NCI-H1105 treated with DMSO at 0.1 percent for 48 hours (cell line): Measurements from ENCODE around the gene PLA2G6.
"Not testable (repeated sequence)": the region's sequence is repeated elsewhere in the genome, so short reads cannot be mapped to it uniquely, and the experiment has no call there.

Source experiments
- DNase-seq: peaks from one replicate; lab custom pipeline; 2025; lab: John Stamatoyannopoulos, UW

The PLA2G6 gene

DNA sequence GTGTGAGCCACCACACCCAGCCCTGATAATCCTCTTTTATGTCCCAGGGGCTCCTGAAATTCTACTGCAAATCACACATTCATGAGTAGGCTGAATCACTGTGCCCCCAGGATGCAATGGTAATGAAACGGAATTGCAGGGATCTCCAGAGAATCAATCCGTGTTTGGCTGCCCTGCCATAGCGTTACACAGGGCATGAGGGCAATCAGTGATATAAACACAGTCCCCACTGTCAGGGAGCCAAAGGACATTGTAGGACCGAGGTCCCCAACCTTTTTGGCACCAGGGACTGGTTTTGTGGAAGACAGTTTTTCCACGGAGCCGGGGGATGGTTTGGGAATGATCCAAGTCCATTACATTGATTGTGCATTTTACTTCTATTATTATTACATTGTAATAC lies 9.0 kb upstream of the PLA2G6 start:
- DNase-seq = no peak

DNA sequence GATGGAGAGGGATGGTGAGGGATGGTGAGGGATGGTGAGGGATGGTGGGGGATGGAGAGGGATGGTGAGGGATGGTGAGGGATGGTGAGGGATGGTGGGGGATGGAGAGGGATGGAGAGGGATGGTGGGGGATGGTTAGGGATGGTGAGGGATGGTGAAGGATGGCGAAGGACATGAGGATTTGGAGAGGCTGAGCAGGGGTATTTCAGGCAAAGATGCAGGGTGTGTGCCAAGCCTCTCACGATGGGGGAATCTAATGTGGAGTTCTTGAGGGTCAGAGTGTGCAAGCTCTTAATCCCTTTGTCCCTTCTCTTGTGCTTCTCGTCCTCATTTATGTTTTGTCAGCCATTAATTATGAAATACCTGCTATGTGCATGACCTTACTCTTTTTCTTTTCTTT lies 7.5 kb upstream of the PLA2G6 start:
- DNase-seq = no peak

DNA sequence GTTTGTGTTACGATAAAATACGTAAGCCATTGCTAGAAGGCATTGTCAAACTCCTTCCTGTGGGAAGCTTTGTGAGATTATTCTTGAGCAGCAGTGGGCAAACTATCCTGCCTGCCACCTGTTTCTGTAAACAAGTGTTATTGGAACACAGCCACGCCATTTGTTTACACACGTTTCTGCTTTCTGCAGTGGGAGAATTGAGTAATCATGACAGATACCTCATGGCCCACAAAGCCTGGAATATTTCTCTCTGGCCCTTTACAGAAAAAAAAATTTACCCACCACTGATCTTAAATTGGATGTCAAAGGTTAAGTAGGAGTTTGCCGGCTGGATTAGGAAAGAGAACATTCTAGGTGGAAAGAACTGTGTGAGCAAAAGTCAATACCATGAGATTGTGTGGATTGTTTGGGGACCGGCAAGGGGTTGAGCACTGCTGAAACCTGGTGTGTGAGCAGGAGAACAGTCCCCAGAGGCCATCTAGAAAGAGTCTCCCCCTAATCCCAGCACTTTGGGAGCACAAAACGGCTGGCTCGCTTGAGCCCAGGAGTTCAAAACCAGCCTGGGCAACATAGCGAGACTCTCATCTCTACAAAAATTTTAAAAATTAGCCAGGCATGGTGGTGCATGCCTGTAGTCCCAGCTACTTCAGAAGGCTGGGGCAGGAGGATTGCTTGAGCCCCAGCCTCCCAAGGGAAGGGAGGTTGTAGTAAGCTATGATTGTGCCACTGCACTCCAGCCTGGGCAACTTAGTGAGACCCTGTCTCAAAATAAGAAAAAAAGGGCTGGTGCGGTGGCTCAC lies 6.0 kb upstream of the PLA2G6 start:
- peak; percentile 73 for DNase-seq

DNA sequence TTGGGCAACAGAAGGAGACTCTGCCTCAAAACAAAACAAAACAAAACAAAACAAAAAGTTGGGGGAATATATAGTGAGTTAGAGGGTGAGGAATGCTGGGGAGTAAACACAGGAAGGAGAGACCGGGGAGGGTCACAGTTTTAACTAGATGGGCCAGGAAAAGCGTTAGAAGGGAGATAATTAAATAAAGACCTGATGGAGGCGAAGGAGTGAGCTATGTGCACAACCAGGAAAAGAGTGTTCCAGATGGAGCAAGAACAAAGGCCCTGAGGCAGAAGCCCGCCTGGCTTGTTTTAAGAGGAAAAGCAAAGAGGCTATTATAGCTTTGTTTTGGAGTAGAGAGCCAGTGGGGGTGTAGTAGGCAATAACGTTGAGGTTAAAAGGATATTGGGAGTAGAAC lies 4.8 kb upstream of the PLA2G6 start:
- DNase-seq = no peak

DNA sequence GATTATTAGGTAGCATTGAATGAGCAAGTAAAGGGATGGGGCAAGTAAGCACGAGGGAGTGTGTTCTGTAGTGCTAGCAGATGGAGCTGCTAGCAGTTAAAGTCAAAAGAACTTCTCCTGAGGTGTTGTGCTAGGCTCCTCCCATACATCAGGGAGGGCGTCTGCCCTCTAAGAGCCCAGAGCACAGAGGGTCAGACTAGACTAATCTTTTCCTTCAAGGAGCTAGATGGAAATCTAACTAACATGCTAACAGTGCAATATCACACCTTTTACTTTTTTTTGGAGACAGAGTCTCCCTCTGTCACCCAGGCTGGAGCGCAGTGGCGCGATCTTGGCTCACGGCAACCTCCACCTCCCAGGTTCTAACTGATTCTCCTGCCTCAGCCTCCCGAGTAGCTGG lies 3.2 kb upstream of the PLA2G6 start:
- no peak for DNase-seq

DNA sequence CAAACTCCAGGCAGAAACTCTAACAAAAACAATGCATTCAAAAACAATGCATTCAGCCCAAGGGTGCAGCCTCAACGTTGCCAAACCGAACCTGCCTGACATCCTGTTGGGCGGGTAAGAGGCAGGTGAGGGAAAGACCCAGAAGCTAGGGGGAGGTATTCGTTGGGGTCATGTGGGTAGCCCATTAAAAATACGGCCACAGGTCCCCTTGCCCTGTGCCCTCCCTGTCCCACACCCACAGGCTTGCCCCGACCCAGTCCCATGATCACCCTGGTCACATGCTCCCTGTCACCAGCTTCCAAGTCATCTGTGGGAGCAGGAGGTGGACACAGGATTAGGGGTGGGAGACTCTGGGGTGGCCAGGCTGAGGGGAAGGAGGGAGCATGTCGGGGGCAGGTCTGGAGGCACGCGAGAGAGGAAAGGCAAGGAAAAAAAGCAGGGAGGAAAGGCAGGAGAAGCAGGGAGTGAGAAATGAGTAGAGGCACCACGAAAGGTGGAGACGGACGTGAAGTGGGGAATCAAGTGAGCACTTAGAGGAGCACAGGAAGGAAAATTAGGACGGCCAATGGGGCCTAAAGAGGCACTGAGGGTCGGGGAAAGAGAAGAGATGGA lies 683 bp downstream of the PLA2G6 start:
- DNase-seq = no peak

DNA sequence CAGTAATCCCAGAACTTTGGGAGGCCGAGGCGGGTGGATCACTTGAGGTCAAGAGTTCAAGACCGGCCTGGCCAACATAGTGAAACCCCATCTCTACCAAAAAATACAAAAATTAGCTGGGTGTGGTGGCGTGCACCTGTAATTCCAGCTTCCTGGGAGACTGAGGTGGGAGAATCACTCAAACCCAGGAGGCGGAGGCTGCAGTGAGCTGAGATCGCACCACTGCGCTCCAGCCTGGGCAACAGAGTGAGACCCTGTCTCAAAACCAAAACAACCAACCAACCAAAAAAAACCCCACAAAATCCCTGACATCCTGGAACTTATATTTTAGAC lies 3.1 kb downstream of the PLA2G6 start:
- not testable (repeated sequence) for DNase-seq

DNA sequence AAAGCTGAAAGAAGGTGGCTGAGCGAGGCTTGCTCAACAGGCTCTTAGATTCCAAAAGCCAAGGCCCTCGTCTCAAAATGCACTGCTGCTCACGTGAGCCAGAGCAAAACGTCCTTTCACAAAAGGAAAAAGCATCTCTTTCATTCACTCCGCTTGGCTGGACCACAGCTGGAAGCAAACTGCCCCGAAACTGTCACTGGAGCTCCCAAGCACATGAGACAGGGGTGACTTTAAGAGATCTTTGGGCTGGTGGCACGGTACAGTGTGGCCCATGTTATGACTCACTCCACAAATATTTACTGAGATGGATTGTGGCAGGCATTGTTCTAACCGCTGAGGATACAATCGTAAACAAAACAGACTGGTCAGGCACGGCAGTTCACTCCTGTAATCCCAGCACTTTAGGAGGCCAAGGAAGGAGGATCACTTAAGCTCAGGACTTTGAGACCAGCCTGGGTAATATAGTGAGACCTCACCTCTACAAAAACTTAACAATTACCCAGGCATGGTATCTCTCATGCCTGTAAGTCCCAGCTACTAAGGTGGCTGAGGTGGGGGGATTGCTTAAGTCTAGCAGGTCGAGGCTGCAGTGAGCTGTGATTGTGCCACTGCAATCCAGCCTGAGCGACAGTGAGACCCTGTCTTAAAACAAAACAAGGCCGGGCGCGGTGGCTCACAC lies 3.6 kb downstream of the PLA2G6 start:
- DNase-seq = no peak

DNA sequence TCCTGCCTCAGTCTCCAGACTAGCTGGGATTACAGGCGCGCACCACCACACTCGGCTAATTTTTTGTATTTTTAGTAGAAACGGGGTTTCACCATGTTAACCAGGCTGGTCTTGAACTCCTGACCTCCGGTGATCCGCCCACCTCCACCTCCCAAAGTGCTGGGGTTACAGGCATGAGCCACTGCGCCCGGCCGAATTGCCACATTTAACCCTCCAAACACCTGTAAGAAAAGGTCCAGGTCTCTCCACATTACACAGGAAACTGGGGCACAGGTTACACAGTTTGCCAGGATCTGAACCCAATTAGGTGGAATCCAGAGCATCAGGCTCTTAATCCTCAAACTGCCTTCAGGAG lies 4.1 kb downstream of the PLA2G6 start:
- DNase-seq = not testable (repeated sequence)

DNA sequence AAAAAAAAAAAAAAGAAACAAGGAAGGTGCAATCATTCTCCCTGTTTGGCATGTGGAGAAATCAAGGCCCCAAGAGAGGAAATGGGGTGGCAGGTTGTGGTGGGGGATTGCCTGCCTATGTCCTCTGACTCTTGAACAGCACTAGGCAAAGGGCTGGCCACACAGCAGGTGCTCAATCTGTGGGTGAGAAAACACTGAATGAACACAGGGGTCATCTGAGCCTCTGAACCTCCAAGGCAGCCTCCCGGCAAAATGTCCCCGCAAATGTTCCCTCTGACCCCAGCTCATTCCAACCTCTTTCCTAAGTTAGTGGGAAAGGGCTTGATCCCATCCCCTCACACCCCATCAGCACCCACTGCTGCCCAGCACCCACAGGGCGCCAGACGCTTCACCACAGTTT lies 4.6 kb downstream of the PLA2G6 start:
- no peak for DNase-seq

DNA sequence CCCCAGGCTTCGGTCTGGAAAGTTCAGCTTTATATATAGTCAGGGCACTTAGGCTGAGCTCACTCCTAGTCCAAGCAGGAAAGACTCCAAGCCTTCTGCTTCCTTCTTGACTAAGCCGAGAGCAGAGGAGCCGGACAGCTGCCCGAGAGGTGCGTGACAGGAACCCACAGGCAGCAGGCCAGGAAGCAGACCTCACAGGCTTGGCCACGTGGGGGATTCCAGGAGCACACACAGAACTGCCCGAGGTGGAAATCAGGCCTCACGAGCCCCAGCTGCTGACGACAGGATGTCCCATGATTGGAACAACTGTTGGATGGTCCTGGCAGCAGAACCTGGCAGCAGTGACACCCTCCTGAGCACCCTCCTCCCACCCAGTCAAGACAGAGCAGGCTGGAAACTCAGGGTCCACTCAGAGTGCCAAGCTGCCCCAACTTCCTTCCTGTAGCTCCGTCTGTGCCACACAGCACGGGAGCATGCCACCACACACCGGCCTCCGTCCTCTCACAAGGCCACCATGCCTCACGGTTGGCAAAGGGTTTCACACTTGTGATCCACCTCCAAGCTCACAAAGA lies 5.4 kb downstream of the PLA2G6 start:
- DNase-seq = no peak

DNA sequence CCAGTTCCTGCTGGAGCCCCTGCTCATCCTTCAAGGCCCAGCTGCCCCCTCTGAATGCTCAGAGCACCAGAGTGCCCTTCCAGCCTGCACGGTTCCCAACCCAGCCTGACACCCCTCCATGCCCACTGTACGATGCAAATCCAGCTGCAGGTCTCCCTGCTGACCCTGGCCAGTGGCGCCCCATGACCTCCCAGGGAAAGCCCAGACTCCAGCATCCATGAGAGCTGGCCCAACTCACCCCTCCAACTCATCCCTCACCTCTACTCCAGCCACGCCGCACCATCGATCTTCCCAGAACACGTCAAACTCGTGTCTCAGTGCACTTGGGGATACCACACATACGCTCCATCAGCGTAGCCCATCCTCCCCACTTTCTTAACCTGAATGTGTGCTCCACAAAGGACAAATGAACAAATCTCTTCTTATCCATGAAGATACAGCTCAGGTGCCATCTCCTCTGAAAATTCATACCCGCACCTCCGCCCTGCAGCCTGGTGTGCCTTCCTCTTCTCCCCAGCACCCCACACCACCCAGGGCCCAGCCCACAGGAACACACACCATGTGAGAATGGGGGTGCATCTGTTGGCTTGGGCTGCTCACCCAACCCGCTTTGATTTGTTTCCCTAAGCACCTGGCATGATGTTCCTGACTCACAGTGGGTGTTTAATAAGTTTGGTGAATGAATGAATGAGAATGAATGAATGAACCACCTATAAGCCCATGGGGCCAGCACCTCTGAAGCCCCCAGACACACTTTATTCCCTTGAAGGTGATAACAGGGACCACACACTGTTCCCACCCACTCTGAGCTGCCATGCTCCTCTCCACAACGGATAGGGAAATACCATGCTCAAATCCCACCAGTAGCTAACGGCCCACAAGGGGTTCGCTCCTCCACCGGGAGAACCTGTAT lies 6.2 kb downstream of the PLA2G6 start:
- DNase-seq = no peak

DNA sequence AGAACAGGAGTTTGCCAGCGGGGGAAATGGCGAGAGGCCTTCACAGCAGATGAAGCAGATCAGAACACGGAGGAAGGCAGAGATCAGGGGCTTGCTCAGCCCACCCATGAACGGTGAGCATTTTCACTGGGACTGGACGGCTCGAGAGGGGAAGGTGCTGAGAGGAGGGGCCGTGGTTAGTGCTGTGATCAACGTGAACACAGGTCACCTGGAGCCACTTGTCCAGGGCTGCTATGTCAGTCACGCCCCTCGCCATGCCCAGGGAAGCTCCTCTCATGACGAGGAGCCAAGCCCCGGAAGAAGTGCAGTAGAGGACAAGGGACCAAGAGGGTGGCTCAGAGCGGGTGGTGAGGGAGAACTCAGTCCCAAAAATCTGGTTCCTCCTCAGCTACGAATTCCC lies 7.0 kb downstream of the PLA2G6 start:
- DNase-seq = no peak

DNA sequence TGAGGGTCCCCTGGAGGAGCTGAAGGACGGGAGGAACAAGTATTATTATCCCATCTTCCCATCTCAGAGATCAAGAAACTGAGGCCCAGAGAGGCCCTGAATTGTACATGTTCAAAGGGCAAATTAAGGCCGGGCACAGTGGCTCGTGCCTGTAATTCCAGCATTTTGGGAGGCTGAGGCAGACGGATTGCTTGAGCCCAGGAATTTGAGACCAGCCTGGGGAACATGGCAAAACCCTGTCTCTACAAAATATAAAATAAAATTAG lies 8.1 kb downstream of the PLA2G6 start:
- no peak for DNase-seq

DNA sequence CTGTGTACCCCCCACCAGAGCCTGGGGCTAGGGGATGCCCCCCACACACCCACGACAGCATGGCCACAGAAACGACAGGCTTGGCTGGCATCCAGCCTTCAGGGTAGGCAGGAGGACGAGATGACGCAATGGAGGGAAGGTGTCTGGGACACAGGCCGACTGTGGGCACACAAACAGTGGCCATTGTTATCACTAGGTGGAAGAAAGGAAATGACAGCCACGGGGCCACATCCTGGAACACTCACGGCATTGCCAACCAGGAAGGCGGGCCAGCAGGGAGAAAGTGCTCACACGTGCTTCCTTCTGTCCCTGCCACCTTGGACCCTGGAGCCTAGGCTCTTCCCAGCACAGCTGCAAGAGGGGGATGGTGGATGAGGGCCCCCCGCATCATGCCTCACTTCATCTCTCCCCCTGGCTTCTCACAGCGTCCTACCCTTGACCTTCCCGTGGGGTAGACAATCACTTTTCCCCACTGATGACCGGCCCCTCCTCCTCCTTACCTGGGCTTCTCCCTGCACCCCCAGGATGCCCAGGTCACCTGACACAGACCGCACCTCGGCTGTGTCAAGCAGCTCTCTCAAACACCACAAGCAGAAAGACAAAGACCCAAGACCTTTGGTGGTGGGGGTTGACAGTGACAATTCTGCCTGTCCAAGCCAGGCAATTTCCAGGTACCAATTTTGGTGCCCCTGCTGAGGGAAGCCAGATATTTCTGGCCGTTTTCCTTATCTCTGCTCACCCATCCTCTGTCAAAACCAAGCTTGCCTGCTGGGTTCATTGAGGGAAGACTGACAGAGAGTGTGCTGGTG lies 8.6 kb downstream of the PLA2G6 start:
- no peak for DNase-seq

DNA sequence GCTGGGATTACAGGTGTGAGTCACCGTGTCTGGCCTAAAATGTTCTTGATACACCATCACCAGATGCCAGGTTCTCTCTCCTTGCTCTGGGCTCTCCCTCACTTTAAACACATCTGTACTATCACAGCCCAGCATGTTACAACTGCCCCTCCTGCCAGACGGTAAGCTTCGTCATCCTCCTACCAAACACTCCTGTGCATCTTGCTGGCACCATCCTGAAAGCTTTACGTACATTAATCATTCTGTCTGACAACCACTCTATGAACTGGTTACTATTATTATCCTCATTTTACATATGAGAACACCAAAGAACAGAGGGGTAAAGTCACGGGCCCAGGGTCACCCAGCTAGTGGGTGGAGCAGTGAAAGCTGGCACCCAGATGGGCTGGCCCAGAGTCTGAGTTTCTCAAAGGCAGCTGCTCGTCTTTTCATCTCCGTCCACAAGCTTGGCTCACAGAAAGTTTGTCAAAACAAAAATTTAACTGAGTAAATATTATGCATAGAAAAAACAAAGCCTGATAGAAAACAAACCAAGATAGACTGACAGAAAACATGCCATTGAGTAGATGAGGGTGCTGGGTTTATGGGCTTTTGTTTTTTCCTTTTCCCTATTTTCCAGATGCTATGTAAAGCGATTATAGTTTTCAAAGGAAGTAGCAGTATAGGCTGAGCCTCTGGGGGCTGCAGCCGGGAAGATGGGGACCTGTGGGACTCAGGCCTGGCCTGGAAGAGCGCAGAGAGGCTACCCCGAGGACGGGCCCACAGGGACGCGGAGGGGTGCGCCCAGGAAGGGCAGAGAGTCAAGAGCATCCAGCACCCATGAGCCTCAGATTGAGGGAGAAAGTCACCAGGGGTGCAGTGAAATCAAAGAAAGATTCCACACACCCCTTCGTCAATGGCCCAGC lies 9.5 kb downstream of the PLA2G6 start:
- no peak for DNase-seq

DNA sequence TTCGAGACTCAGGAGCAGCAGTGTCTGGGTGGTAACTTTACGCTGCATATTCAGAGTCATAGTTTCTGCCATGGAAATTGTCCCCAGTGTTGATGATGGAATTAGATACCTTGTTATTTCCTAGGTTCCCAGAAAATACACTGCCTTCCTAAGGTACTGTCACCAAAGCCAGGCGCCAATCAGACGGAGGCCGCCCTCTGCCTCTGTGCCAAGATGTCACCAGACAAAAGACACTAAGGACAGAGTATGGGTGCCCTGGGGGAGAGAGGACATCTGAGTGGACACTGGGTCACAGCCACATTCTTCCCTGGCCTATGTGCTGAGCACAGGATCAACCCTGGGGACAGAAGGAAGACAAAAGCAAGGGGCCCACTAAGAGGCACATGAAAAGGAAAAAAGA lies 11.2 kb downstream of the PLA2G6 start:
- no peak for DNase-seq

DNA sequence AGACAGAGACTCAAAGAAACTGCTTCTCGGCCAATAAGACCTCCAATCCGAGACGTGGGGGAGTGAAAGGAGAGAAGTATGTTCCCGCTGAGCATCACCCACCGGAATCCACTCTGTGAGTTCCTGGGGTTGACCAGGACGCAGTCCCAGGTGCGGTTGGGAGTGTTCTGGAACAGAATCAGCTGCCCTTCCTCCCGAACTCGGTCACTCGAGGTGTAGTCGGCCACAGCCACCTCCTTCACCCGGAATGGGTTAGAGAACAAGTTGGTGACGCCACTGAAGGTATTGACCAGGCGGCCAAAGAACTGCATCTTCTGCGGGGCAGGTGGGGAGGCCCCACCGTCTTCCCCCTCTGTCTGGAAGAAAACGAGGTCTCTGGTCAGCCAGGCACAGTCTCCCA lies 12.5 kb downstream of the PLA2G6 start:
- DNase-seq = no peak

DNA sequence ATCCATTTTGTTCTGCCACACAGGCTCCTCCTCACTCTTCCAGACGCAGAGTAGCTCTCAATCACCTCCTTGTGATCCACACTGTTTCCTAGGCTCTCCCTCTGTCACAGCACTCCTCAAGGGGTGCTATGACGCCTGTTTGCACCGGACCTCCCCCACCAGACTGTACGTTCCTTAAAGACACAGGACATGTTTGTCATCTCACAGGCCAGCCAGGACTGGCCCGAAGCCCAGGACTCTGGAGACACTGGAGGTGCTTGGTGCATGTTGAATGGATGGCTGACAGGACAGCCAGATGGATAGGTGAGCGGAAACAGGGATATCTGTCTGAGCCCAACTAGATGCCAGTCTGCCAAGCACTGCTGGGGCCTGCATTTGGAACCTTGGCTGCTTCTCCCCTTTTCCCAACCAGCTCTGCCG lies 13.6 kb downstream of the PLA2G6 start:
- DNase-seq = peak; percentile 32

DNA sequence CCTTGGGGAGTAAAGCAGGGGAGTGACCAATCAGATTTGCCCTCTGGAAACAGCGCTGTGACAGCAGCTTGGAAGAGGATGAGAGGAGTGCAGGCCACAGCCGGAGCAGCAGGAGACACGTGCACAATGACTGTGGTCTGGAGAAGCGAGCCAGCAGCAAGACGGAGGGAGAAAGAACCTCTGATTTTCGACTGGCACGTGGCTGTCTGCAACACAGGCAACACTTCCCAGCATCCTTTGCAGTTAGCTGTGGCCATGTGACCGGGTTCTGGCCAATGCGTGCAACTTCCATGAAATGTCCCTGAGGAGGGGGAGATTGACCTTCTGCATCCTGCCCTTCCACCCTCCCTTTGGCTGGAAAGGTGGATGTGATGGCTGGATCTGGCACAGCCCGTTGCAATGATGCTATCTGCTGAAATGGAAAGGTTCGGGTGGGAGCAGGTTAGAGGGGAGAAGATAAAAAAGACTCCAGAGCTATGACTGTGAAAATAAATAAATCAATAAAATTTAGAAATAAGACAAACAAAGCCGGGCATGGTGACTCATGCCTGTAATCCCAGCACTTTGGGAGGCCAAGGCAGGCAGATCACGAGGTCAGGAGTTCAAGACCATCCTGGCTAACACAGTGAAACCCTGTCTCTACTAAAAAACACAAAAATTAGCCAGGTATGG lies 15.6 kb downstream of the PLA2G6 start:
- no peak for DNase-seq
